Body of pancreas (tissue), 4 donors: ENCODE measurements around the gene ABCA13. TPM values are rescaled to one million over a fixed set of nuclear protein-coding genes. Genes with fewer than 3 reads are reported as not detected.

Source experiments
- ATAC-seq: fragments of 150-250 bp; one replicate; pipeline ENCODE4 v1.9.1; 2016
- DNase-seq, 4 donors: peaks; one replicate each; pipeline ENCODE4 v3.0.0-alpha.2; 2019
- H3K27ac ChIP-seq, 4 donors: fragments of 200-600 bp; sonication (generic); 1 replicate in 3 of 4; 2 replicates in 1 of 4; pipeline versions ENCODE4 v1.5.1 to v1.6.1; 2016 to 2019; ENCODE audit warnings: mild to moderate bottlenecking in 1 of 4, mixed read lengths in 1 of 4, moderate library complexity in 1 of 4
- H3K27me3 ChIP-seq, 2 donors: fragments of 200-600 bp; sonication (generic); one replicate each; pipeline ENCODE4 v1.6.0; 2016; ENCODE audit warnings: mild to moderate bottlenecking in 1 of 2
- H3K36me3 ChIP-seq, 2 donors: fragments of 200-600 bp; sonication (generic); replicated peaks in 1 of 2; 2 replicates each; pipeline ENCODE4 v1.5.1; 2016; ENCODE audit warnings: low read depth in 2 of 2; ENCODE audit not compliant: insufficient read depth in 1 of 2
- H3K4me1 ChIP-seq: fragments of 200-600 bp; sonication (generic); one replicate; pipeline ENCODE4 v1.6.0; 2016
- H3K4me3 ChIP-seq, 2 donors: fragments of 200-600 bp; sonication (generic); 1 replicate in 1 of 2; 2 replicates in 1 of 2; pipeline ENCODE4 v1.5.1; 2016 to 2019
- H3K9me3 ChIP-seq, 3 donors: fragments of 200-600 bp; sonication (generic); 1 replicate in 2 of 3; 2 replicates in 1 of 3; pipeline ENCODE4 v1.5.1; 2016
- POLR2A ChIP-seq, 3 donors: fragments of 450-650 bp; IDR thresholded peaks; one replicate each; pipeline ENCODE4 v1.6.1; 2016; ENCODE audit warnings: antibody characterized with exemption in 3 of 3, mild to moderate bottlenecking in 2 of 3
- WGBS, 2 donors: methylation state at CpG; one replicate each; pipeline ENCODE4 v1.1.5; 2017; 5-methylcytosine and 5-hydroxymethylcytosine counted together
- intact Hi-C: fragments of 100-400 bp; cut with DNase I; formaldehyde crosslinking; loops from one replicate; pipeline ENCODE4 v1.15.1; 2023
- total RNA-seq, 2 donors: library from RNA; depleted of rRNA; stranded (reverse); fragments of >200 nt; gene quantifications; one replicate each; pipeline ENCODE4 v1.1.0, GENCODE V29; 2016
- TF ChIP-seq, protein P1 (sequence below), 7 experiments: fragments of 450-650 bp in 4 of 7; fragments of 200-600 bp in 3 of 7; sonication (generic) in 3 of 7; IDR thresholded peaks; one replicate each; pipeline ENCODE4 v1.5.1; 2016 to 2019; ENCODE audit warnings: antibody characterized with exemption in 7 of 7

The ABCA13 gene
- total RNA-seq, 2 donors from 2014 or later: under 0.01 TPM

DNA sequence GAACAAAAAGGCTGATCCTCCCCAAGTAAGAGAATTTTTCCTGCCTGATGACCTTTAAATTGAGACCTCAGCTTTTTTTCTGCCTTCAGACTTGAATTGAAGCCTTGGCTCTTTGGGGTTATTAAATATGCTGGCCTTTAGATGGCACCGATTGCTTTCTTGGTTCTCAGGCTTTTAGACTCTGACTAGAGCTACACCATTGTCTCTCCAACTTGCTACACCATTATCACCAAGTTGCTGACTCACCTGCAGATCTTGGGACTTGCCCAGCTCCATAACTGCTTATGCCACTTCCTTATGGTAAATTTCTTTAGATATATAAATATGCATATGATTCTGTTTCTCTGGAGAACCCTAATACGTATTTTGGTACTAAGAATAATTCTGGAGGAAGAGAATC lies 3.1 kb upstream of the ABCA13 start:
- TF ChIP-seq, protein P1, sequence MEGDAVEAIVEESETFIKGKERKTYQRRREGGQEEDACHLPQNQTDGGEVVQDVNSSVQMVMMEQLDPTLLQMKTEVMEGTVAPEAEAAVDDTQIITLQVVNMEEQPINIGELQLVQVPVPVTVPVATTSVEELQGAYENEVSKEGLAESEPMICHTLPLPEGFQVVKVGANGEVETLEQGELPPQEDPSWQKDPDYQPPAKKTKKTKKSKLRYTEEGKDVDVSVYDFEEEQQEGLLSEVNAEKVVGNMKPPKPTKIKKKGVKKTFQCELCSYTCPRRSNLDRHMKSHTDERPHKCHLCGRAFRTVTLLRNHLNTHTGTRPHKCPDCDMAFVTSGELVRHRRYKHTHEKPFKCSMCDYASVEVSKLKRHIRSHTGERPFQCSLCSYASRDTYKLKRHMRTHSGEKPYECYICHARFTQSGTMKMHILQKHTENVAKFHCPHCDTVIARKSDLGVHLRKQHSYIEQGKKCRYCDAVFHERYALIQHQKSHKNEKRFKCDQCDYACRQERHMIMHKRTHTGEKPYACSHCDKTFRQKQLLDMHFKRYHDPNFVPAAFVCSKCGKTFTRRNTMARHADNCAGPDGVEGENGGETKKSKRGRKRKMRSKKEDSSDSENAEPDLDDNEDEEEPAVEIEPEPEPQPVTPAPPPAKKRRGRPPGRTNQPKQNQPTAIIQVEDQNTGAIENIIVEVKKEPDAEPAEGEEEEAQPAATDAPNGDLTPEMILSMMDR (IDR thresholded peaks at IDR 0.05): no peak
- no peak for TF ChIP-seq POLR2A (IDR thresholded peaks at IDR 0.05)
- WGBS, 2 donors: 51 to 69% methylated on average over 2 of the region's 2 CpGs
- no peaks in the 10 kb centered on the region for H3K27me3 ChIP-seq
- no peaks in the 10 kb centered on the region for H3K4me1 ChIP-seq
- ATAC-seq (no peak), DNase-seq (no peak)
- no peak overlapping the region for H3K4me3 ChIP-seq
- no peaks in the 10 kb centered on the region for H3K36me3 ChIP-seq
- no peaks in the 10 kb centered on the region for H3K9me3 ChIP-seq
- intact Hi-C loops: no loop called here
- no peak overlapping the region for H3K27ac ChIP-seq

DNA sequence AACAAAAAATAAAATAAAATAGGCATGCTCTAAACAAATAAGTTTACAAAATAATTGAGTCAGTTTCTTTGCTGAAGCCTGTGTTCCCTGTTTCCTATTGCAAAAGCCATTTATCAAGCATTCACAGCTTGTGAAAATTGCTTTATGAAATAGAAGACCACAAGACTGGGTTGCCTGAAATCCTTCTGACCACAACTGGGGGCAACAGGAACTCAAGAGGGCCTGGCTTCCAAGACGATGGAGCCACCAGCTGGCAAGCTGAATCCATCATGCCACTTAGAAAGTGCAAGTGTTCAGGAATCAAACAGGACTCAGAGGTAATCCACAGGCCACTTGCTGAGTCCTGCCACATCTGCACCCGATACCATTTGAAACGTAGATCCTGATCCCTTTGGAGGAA lies 752 bp upstream of the ABCA13 start:
- ATAC-seq (no peak), DNase-seq (no peak)
- TF ChIP-seq POLR2A (IDR thresholded peaks at IDR 0.05): no peak
- TF ChIP-seq, protein P1 (IDR thresholded peaks at IDR 0.05): no peak
- Histone ChIP-seq H3K4me1 (no peaks in the 10 kb centered on the region), H3K4me3 (no peak overlapping the region), H3K27me3 (no peaks in the 10 kb centered on the region), H3K9me3 (no peaks in the 10 kb centered on the region), H3K27ac (no peak overlapping the region), H3K36me3 (no peaks in the 10 kb centered on the region)
- 42 to 54% methylated on average over 3 of the region's 3 CpGs for WGBS, 2 donors
- intact Hi-C loops: no loop called here

GRCh38 chr7:48173313-48173712 lies 2.1 kb downstream of the ABCA13 start:
- no peaks in the 10 kb centered on the region for H3K9me3 ChIP-seq
- no peak overlapping the region for H3K27ac ChIP-seq
- intact Hi-C loops: no loop called here
- no peak overlapping the region for H3K4me3 ChIP-seq
- H3K4me1 ChIP-seq: no peaks in the 10 kb centered on the region
- no peak for ATAC-seq
- no peaks in the 10 kb centered on the region for H3K36me3 ChIP-seq
- no peak for DNase-seq
- H3K27me3 ChIP-seq: no peaks in the 10 kb centered on the region
- TF ChIP-seq, protein P1 (IDR thresholded peaks at IDR 0.05): no peak
- TF ChIP-seq POLR2A (IDR thresholded peaks at IDR 0.05): no peak

- no peak overlapping the region for H3K4me3 ChIP-seq
- intact Hi-C loops: no loop called here
- H3K27me3 ChIP-seq: no peaks in the 10 kb centered on the region
- H3K27ac ChIP-seq: no peak overlapping the region
- no peaks in the 10 kb centered on the region for H3K36me3 ChIP-seq
- 74 to 80% methylated on average over 1 of the region's 1 CpG for WGBS, 2 donors
- ATAC-seq (no peak), DNase-seq (no peak)
- H3K4me1 ChIP-seq: no peaks in the 10 kb centered on the region
- TF ChIP-seq POLR2A (IDR thresholded peaks at IDR 0.05): no peak
- TF ChIP-seq, protein P1 (IDR thresholded peaks at IDR 0.05): no peak
- H3K9me3 ChIP-seq: no peaks in the 10 kb centered on the region
These were observed 2.6 kb downstream of the ABCA13 start for GRCh38 chr7:48173756-48174382.

- DNase-seq (no peak), ATAC-seq (no peak)
- H3K27me3 ChIP-seq: no peaks in the 10 kb centered on the region
- H3K4me1 ChIP-seq: no peaks in the 10 kb centered on the region
- no peaks in the 10 kb centered on the region for H3K36me3 ChIP-seq
- intact Hi-C loops: no loop called here
- H3K4me3 ChIP-seq: no peak overlapping the region
- no peak overlapping the region for H3K27ac ChIP-seq
- 30 to 50% methylated on average over 1 of the region's 1 CpG for WGBS, 2 donors
- no peaks in the 10 kb centered on the region for H3K9me3 ChIP-seq
- TF ChIP-seq POLR2A (IDR thresholded peaks at IDR 0.05): no peak
- TF ChIP-seq, protein P1 (IDR thresholded peaks at IDR 0.05): no peak
These were observed 3.8 kb downstream of the ABCA13 start for GRCh38 chr7:48175019-48175418.
